Trophoblast cell (in vitro differentiated cells and primary cell): ENCODE measurements around the gene ACTR3.

Experiments
- DNase-seq, 2 donors: peaks; one replicate each; pipeline ENCODE4 v3.0.0-alpha.2; 2016
- H2AFZ ChIP-seq: 2 replicates; pipeline ENCODE4 v1.6.1; 2013; ENCODE audit warnings: low read length, moderate library complexity, mild to moderate bottlenecking; ENCODE audit not compliant: insufficient read depth, poor library complexity
- H2AK5ac ChIP-seq: 2 replicates; pipeline ENCODE4 v1.6.1; 2013; ENCODE audit warnings: mild to moderate bottlenecking, low read length
- H2BK120ac ChIP-seq: 2 replicates; pipeline ENCODE4 v1.6.1; 2013; ENCODE audit warnings: low read length, mild to moderate bottlenecking, moderate library complexity; ENCODE audit not compliant: insufficient read depth, poor library complexity
- H2BK12ac ChIP-seq: 2 replicates; pipeline ENCODE4 v1.6.1; 2013; ENCODE audit warnings: mild to moderate bottlenecking, low read length, moderate library complexity
- H2BK5ac ChIP-seq: 2 replicates; pipeline ENCODE4 v1.6.1; 2013; ENCODE audit warnings: low read length, low read depth, moderate library complexity, mild to moderate bottlenecking; ENCODE audit not compliant: poor library complexity
- H3K14ac ChIP-seq: 2 replicates; pipeline ENCODE4 v1.6.1; 2013; ENCODE audit warnings: mild to moderate bottlenecking, low read length
- H3K18ac ChIP-seq: 2 replicates; pipeline ENCODE4 v1.6.1; 2013; ENCODE audit warnings: mild to moderate bottlenecking, low read length
- H3K23ac ChIP-seq: 2 replicates; pipeline ENCODE4 v1.6.1; 2013; ENCODE audit warnings: low read length
- H3K27ac ChIP-seq: 2 replicates; pipeline ENCODE4 v1.5.1; 2013; ENCODE audit warnings: low read depth, mild to moderate bottlenecking, inconsistent platforms, low read length, moderate library complexity
- H3K27me3 ChIP-seq: 2 replicates; pipeline ENCODE4 v1.6.1; 2013; ENCODE audit warnings: inconsistent platforms, mild to moderate bottlenecking, low read length, moderate library complexity; ENCODE audit not compliant: insufficient read depth
- H3K36me3 ChIP-seq, 2 experiments: 1 replicate in 1 of 2; 2 replicates in 1 of 2; pipeline ENCODE4 v1.6.1; 2013; ENCODE audit warnings: low read length in 2 of 2, mild to moderate bottlenecking in 2 of 2, moderate library complexity in 1 of 2; ENCODE audit not compliant: insufficient read depth in 2 of 2, control insufficient read depth in 1 of 2
- H3K4ac ChIP-seq: 2 replicates; pipeline ENCODE4 v1.6.1; 2013; ENCODE audit warnings: low read depth, mild to moderate bottlenecking, low read length, moderate library complexity
- H3K4me1 ChIP-seq, 2 experiments: 1 replicate in 1 of 2; 2 replicates in 1 of 2; pipeline ENCODE4 v1.6.1; 2013; ENCODE audit warnings: low read length in 2 of 2, mild to moderate bottlenecking in 2 of 2, moderate library complexity in 1 of 2; ENCODE audit not compliant: insufficient read depth in 2 of 2, control insufficient read depth in 1 of 2
- H3K4me2 ChIP-seq: 2 replicates; pipeline ENCODE4 v1.6.1; 2013; ENCODE audit warnings: inconsistent platforms, mild to moderate bottlenecking, low read length, moderate library complexity
- H3K4me3 ChIP-seq: 2 replicates; pipeline ENCODE4 v1.5.1; 2013; ENCODE audit warnings: mild to moderate bottlenecking, low read depth, low read length, inconsistent platforms
- H3K79me1 ChIP-seq: one replicate; pipeline ENCODE4 v1.6.1; 2013; ENCODE audit warnings: low read length
- H3K79me2 ChIP-seq: 2 replicates; pipeline ENCODE4 v1.6.1; 2013; ENCODE audit warnings: low read length, mild to moderate bottlenecking; ENCODE audit not compliant: control insufficient read depth, insufficient read depth, poor library complexity
- H3K9ac ChIP-seq: 2 replicates; pipeline ENCODE4 v1.6.1; 2013; ENCODE audit warnings: mild to moderate bottlenecking, low read length
- H3K9me3 ChIP-seq: 2 replicates; pipeline ENCODE4 v1.6.1; 2013; ENCODE audit warnings: low read depth, mild to moderate bottlenecking, control low read depth, inconsistent platforms, low read length; ENCODE audit not compliant: insufficient read depth
- H4K12ac ChIP-seq: 2 replicates; pipeline ENCODE4 v1.6.1; 2013; ENCODE audit warnings: low read depth, mild to moderate bottlenecking, low read length, moderate library complexity
- H4K8ac ChIP-seq: 2 replicates; pipeline ENCODE4 v1.6.1; 2013; ENCODE audit warnings: low read depth, mild to moderate bottlenecking, low read length, moderate library complexity
- H4K91ac ChIP-seq: one replicate; pipeline ENCODE4 v1.6.1; 2013; ENCODE audit warnings: low read depth, mild to moderate bottlenecking, low read length, moderate library complexity
- WGBS: extraction: QIAGEN DNeasy Blood & Tissue Kit; methylation state at CpG from one replicate; pipeline ENCODE4 v1.1.7; 2013; ENCODE audit warnings: missing lambda C conversion rate; ENCODE audit not compliant: insufficient read length, insufficient coverage; ENCODE audit errors: extremely low coverage; 5-methylcytosine and 5-hydroxymethylcytosine counted together

Gene ACTR3

DNA sequence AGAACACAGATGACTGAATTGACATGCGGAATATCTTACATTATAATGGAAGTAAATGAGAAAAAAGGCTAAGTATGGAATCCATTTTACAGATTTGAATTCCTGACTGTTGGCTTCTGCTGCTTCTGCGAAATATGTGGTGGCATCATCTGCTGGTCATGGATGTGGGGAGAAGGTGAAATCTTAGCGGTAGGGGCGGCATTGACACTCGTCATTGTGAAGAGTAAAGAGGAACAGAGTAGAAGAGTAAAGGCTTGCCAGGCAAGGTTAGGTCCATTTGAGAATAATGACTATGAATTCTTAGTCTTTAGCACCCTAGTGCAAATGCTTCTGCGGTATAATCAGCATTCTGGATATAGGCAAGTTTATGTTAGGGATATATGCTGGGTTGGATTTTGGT lies 32.4 kb downstream of the ACTR3 start:
- DNase-seq, result peak in 1 of 2 donors; percentile 43
- H3K4me2 ChIP-seq, result no peak overlapping the region
- no peaks in the 10 kb centered on the region for H3K79me1 ChIP-seq
- no peak overlapping the region for H2AK5ac ChIP-seq
- H4K8ac ChIP-seq, result no peak overlapping the region
- H4K12ac ChIP-seq, result no peak overlapping the region
- no peak overlapping the region for H2BK120ac ChIP-seq
- no peak overlapping the region for H3K18ac ChIP-seq
- no peak overlapping the region for H3K4me3 ChIP-seq
- H3K4ac ChIP-seq, result peak overlapping the region; percentile 64
- H2BK5ac ChIP-seq, result no peak overlapping the region
- H3K23ac ChIP-seq, result no peak overlapping the region
- H2BK12ac ChIP-seq, result no peak overlapping the region
- H4K91ac ChIP-seq, result no peak overlapping the region
- no peak overlapping the region for H2AFZ ChIP-seq
- H3K79me2 ChIP-seq, result peaks cover 2% of the 10 kb centered on the region
- H3K9me3 ChIP-seq, result no peaks in the 10 kb centered on the region
- H3K27me3 ChIP-seq, result no peaks in the 10 kb centered on the region
- WGBS, result no CpG with 5 or more reads among the region's 6 CpGs
- no peaks in the 10 kb centered on the region for H3K4me1 ChIP-seq
- no peak overlapping the region for H3K14ac ChIP-seq
- H3K27ac ChIP-seq, result no peak overlapping the region
- peaks cover 8% of the 10 kb centered on the region in 2 experiments for H3K36me3 ChIP-seq
- no peak overlapping the region for H3K9ac ChIP-seq

DNA sequence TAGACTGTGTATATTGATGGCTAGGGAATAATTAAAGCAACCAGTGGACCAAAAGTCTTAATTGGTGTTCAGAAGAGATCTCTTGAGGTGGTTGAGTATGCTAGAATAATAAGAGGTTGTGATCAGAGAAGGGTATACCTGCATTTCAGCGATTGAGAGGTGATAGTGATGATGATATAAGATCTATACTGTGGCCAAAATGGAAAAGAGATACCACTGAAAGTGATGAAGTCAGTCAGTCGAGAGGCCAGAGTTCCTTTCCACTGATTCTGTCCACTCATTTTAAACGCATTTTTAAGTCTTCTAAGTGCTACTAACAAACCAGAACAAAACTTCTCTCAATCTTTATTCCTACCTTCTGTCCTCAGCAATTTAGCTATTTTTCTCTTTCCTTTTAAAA lies 32.9 kb downstream of the ACTR3 start:
- Histone ChIP-seq H4K12ac (no peak overlapping the region), H2BK12ac (no peak overlapping the region), H3K18ac (no peak overlapping the region), H3K27ac (no peak overlapping the region), H2AFZ (no peak overlapping the region), H3K36me3 (peaks cover 8% of the 10 kb centered on the region in 2 experiments), H3K4ac (no peak overlapping the region), H3K9me3 (no peaks in the 10 kb centered on the region), H3K14ac (no peak overlapping the region), H2AK5ac (no peak overlapping the region), H3K4me3 (no peak overlapping the region), H3K27me3 (no peaks in the 10 kb centered on the region), H4K8ac (no peak overlapping the region), H3K9ac (no peak overlapping the region), H3K79me1 (no peaks in the 10 kb centered on the region), H3K4me2 (no peak overlapping the region), H2BK5ac (no peak overlapping the region), H3K23ac (no peak overlapping the region), H4K91ac (no peak overlapping the region), H2BK120ac (no peak overlapping the region), H3K79me2 (peaks cover 2% of the 10 kb centered on the region), H3K4me1 (no peaks in the 10 kb centered on the region)
- DNase-seq, result no peak
- no CpG with 5 or more reads among the region's 3 CpGs for WGBS

DNA sequence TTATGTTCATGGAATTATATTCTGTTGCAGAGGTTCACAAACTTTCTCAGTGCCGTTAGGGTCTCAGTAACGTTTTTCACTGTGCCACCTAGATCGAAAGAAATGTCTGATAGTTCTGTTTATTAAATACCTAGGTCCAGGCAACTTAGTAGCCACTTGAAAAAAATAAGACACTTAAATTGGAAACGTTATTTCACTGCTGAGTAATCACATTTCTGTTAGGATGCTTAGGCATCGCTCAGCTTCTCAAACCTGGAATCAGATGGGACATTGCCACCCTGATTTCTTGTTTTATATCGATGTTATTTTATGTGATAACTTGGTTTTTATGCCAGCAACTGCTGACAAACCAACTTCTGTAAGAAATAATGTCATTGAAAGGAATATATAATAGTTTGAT lies 36.0 kb downstream of the ACTR3 start:
- no CpG with 5 or more reads among the region's 6 CpGs for WGBS
- no peak overlapping the region for H3K9ac ChIP-seq
- H2AFZ ChIP-seq, result no peak overlapping the region
- no peak overlapping the region for H3K23ac ChIP-seq
- H3K79me2 ChIP-seq, result peaks cover 2% of the 10 kb centered on the region
- no peak overlapping the region for H3K4me2 ChIP-seq
- H3K4me1 ChIP-seq, result no peaks in the 10 kb centered on the region
- no peak overlapping the region for H3K4me3 ChIP-seq
- H3K36me3 ChIP-seq, result peaks cover 11% of the 10 kb centered on the region in 2 experiments
- DNase-seq, result no peak
- H3K79me1 ChIP-seq, result no peaks in the 10 kb centered on the region
- no peak overlapping the region for H2AK5ac ChIP-seq
- H4K91ac ChIP-seq, result no peak overlapping the region
- H2BK5ac ChIP-seq, result no peak overlapping the region
- H3K27me3 ChIP-seq, result no peaks in the 10 kb centered on the region
- H3K4ac ChIP-seq, result no peak overlapping the region
- no peak overlapping the region for H4K8ac ChIP-seq
- no peak overlapping the region for H2BK12ac ChIP-seq
- H2BK120ac ChIP-seq, result no peak overlapping the region
- no peak overlapping the region for H3K18ac ChIP-seq
- no peak overlapping the region for H4K12ac ChIP-seq
- H3K9me3 ChIP-seq, result no peaks in the 10 kb centered on the region
- no peak overlapping the region for H3K14ac ChIP-seq
- H3K27ac ChIP-seq, result no peak overlapping the region

DNA sequence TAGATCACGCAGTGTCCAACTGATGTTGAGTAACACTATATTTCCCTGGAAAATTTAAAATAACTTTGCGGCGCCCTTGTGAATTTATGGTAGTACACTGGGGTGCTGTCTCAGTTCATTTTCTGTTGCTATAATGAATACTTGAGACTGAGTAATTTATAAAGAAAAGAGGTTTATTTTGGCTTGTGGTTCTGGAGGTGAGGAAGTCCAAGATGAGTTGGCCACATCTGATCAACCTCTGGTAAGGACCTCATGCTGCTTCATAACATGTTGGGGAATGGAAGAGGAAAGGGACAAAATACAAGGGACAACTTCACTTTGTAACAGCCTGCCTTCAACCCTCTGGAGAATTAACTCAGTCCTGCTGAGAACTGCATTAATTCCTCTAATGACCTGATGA lies 36.4 kb downstream of the ACTR3 start:
- peaks cover 2% of the 10 kb centered on the region for H3K79me2 ChIP-seq
- no peak overlapping the region for H2AFZ ChIP-seq
- H2BK12ac ChIP-seq, result no peak overlapping the region
- H3K4me2 ChIP-seq, result no peak overlapping the region
- no peak overlapping the region for H3K4me3 ChIP-seq
- H3K79me1 ChIP-seq, result no peaks in the 10 kb centered on the region
- no peak overlapping the region for H2BK5ac ChIP-seq
- no peak overlapping the region for H4K12ac ChIP-seq
- H2AK5ac ChIP-seq, result no peak overlapping the region
- no peak overlapping the region for H3K27ac ChIP-seq
- H3K9me3 ChIP-seq, result no peaks in the 10 kb centered on the region
- H3K14ac ChIP-seq, result no peak overlapping the region
- H3K36me3 ChIP-seq, result peaks cover 11% of the 10 kb centered on the region in 2 experiments
- no peak overlapping the region for H3K9ac ChIP-seq
- H4K91ac ChIP-seq, result no peak overlapping the region
- H3K18ac ChIP-seq, result no peak overlapping the region
- H3K27me3 ChIP-seq, result no peaks in the 10 kb centered on the region
- H3K23ac ChIP-seq, result no peak overlapping the region
- H3K4me1 ChIP-seq, result no peaks in the 10 kb centered on the region
- H4K8ac ChIP-seq, result no peak overlapping the region
- H3K4ac ChIP-seq, result no peak overlapping the region
- WGBS, result no CpG with 5 or more reads among the region's 3 CpGs
- DNase-seq, result no peak
- H2BK120ac ChIP-seq, result no peak overlapping the region
